ENCODE results near the gene RELA.
"Not testable (repeated sequence)": the region's sequence is repeated elsewhere in the genome, so short reads cannot be mapped to it uniquely, and the experiment has no call there.

RELA gene

GRCh38 chr11:65639228-65639597 is 23.5 kb downstream of the RELA start:
- H3K4me1 ChIP-seq (ENCODE audit: control insufficient read depth, insufficient read depth, low read length, unreplicated experiment) = peaks cover 34% of the 10 kb centered on the region
- peaks cover 10% of the 10 kb centered on the region for H3K79me2 ChIP-seq (ENCODE audit: control insufficient read depth, insufficient read depth, low read length, unreplicated experiment)
- peak overlapping the region; percentile 84; the same call in 1 of the 2 replicates for H3K4me3 ChIP-seq (ENCODE audit: low read depth, low read length)
- H3K36me3 ChIP-seq (ENCODE audit: insufficient read depth, low read length) = peaks cover 18% of the 10 kb centered on the region; the same call in 1 of the 2 replicates
- H2AFZ ChIP-seq (ENCODE audit: low read length, unreplicated experiment); H3K27me3 ChIP-seq (ENCODE audit: insufficient read depth, low read length); H3K27ac ChIP-seq (ENCODE audit: low read depth, low read length): not testable (repeated sequence)

- H3K27ac ChIP-seq (ENCODE audit: low read depth, low read length) = peak within 1 kb of the TSS; percentile 45; the same call in 1 of the 2 replicates
- H3K79me2 ChIP-seq (ENCODE audit: control insufficient read depth, insufficient read depth, low read length, unreplicated experiment) = peaks cover 10% of the 10 kb centered on the region
- no peaks in the 10 kb centered on the region for H3K27me3 ChIP-seq (ENCODE audit: insufficient read depth, low read length)
- peaks cover 27% of the 10 kb centered on the region for H3K4me1 ChIP-seq (ENCODE audit: control insufficient read depth, insufficient read depth, low read length, unreplicated experiment)
- no peak within 1 kb of the TSS for H2AFZ ChIP-seq (ENCODE audit: low read length, unreplicated experiment)
- peak within 1 kb of the TSS; percentile 84 for H3K4me3 ChIP-seq (ENCODE audit: low read depth, low read length)
- peaks cover 18% of the 10 kb centered on the region; the same call in 1 of the 2 replicates for H3K36me3 ChIP-seq (ENCODE audit: insufficient read depth, low read length)
Measured at GRCh38 chr11:65637794-65638419, 24.8 kb downstream of the RELA start, which contains the start of gene SIPA1. Gene SIPA1 (plus strand): TSS chr11:65638101. CDS start chr11:65640922, 2,821 bp downstream.

GRCh38 chr11:65637032-65637557 is 25.6 kb downstream of the RELA start:
- no peak overlapping the region for H2AFZ ChIP-seq (ENCODE audit: low read length, unreplicated experiment)
- H3K4me3 ChIP-seq (ENCODE audit: low read depth, low read length) = peak overlapping the region; percentile 84; the same call in 1 of the 2 replicates
- no peaks in the 10 kb centered on the region for H3K27me3 ChIP-seq (ENCODE audit: insufficient read depth, low read length)
- H3K27ac ChIP-seq (ENCODE audit: low read depth, low read length) = no peak overlapping the region
- H3K36me3 ChIP-seq (ENCODE audit: insufficient read depth, low read length) = peaks cover 18% of the 10 kb centered on the region; the same call in 1 of the 2 replicates
- peaks cover 10% of the 10 kb centered on the region for H3K79me2 ChIP-seq (ENCODE audit: control insufficient read depth, insufficient read depth, low read length, unreplicated experiment)
- H3K4me1 ChIP-seq (ENCODE audit: control insufficient read depth, insufficient read depth, low read length, unreplicated experiment) = peaks cover 27% of the 10 kb centered on the region

GRCh38 chr11:65636108-65637031 is 26.3 kb downstream of the RELA start:
- H3K36me3 ChIP-seq (ENCODE audit: insufficient read depth, low read length) = peaks cover 14% of the 10 kb centered on the region; the same call in 1 of the 2 replicates
- no peak overlapping the region for H2AFZ ChIP-seq (ENCODE audit: low read length, unreplicated experiment)
- peaks cover 27% of the 10 kb centered on the region for H3K4me1 ChIP-seq (ENCODE audit: control insufficient read depth, insufficient read depth, low read length, unreplicated experiment)
- no peak overlapping the region for H3K27ac ChIP-seq (ENCODE audit: low read depth, low read length)
- H3K4me3 ChIP-seq (ENCODE audit: low read depth, low read length) = no peak overlapping the region
- H3K27me3 ChIP-seq (ENCODE audit: insufficient read depth, low read length) = no peaks in the 10 kb centered on the region
- H3K79me2 ChIP-seq (ENCODE audit: control insufficient read depth, insufficient read depth, low read length, unreplicated experiment) = peaks cover 10% of the 10 kb centered on the region

- Histone ChIP-seq H3K27ac (ENCODE audit: low read depth, low read length) (no peak overlapping the region), H3K27me3 (ENCODE audit: insufficient read depth, low read length) (no peaks in the 10 kb centered on the region), H2AFZ (ENCODE audit: low read length, unreplicated experiment) (no peak overlapping the region), H3K36me3 (ENCODE audit: insufficient read depth, low read length) (peaks cover 14% of the 10 kb centered on the region; the same call in 1 of the 2 replicates), H3K4me1 (ENCODE audit: control insufficient read depth, insufficient read depth, low read length, unreplicated experiment) (peaks cover 21% of the 10 kb centered on the region), H3K79me2 (ENCODE audit: control insufficient read depth, insufficient read depth, low read length, unreplicated experiment) (peaks cover 10% of the 10 kb centered on the region), H3K4me3 (ENCODE audit: low read depth, low read length) (no peak overlapping the region)
Measured at GRCh38 chr11:65634905-65635731, 27.6 kb downstream of the RELA start.

GRCh38 chr11:65634440-65634839 is 28.3 kb downstream of the RELA start:
- H3K4me3 ChIP-seq (ENCODE audit: low read depth, low read length) = no peak overlapping the region
- no peak overlapping the region for H2AFZ ChIP-seq (ENCODE audit: low read length, unreplicated experiment)
- H3K27me3 ChIP-seq (ENCODE audit: insufficient read depth, low read length) = no peaks in the 10 kb centered on the region
- H3K27ac ChIP-seq (ENCODE audit: low read depth, low read length) = no peak overlapping the region
- peaks cover 4% of the 10 kb centered on the region for H3K79me2 ChIP-seq (ENCODE audit: control insufficient read depth, insufficient read depth, low read length, unreplicated experiment)
- H3K36me3 ChIP-seq (ENCODE audit: insufficient read depth, low read length) = peaks cover 14% of the 10 kb centered on the region; the same call in 1 of the 2 replicates
- H3K4me1 ChIP-seq (ENCODE audit: control insufficient read depth, insufficient read depth, low read length, unreplicated experiment) = peaks cover 14% of the 10 kb centered on the region

- Histone ChIP-seq H3K4me1 (ENCODE audit: control insufficient read depth, insufficient read depth, low read length, unreplicated experiment) (peaks cover 14% of the 10 kb centered on the region), H3K27ac (ENCODE audit: low read depth, low read length) (no peak overlapping the region), H3K36me3 (ENCODE audit: insufficient read depth, low read length) (peaks cover 16% of the 10 kb centered on the region; the same call in 1 of the 2 replicates)
Measured at GRCh38 chr11:65634109-65634436, 28.6 kb downstream of the RELA start.

GRCh38 chr11:65633390-65634108 is 29.2 kb downstream of the RELA start:
- Histone ChIP-seq H3K4me1 (ENCODE audit: control insufficient read depth, insufficient read depth, low read length, unreplicated experiment) (peaks cover 10% of the 10 kb centered on the region), H3K36me3 (ENCODE audit: insufficient read depth, low read length) (peaks cover 19% of the 10 kb centered on the region; the same call in 1 of the 2 replicates)

More at GRCh38 chr11:65634109-65634436, 28.6 kb downstream of the RELA start:
- no peak overlapping the region for H3K4me3 ChIP-seq (ENCODE audit: low read depth, low read length)
- H2AFZ ChIP-seq (ENCODE audit: low read length, unreplicated experiment) = no peak overlapping the region
- H3K27me3 ChIP-seq (ENCODE audit: insufficient read depth, low read length) = no peaks in the 10 kb centered on the region
- H3K79me2 ChIP-seq (ENCODE audit: control insufficient read depth, insufficient read depth, low read length, unreplicated experiment) = peaks cover 4% of the 10 kb centered on the region

GRCh38 chr11:65630215-65630614 is 32.5 kb downstream of the RELA start:
- H3K4me1 ChIP-seq (ENCODE audit: control insufficient read depth, insufficient read depth, low read length, unreplicated experiment) = no peaks in the 10 kb centered on the region
- no peak overlapping the region for H2AFZ ChIP-seq (ENCODE audit: low read length, unreplicated experiment)
- peaks cover 13% of the 10 kb centered on the region; the same call in 1 of the 2 replicates for H3K36me3 ChIP-seq (ENCODE audit: insufficient read depth, low read length)

More at GRCh38 chr11:65633390-65634108, 29.2 kb downstream of the RELA start:
- Histone ChIP-seq H3K27ac (ENCODE audit: low read depth, low read length) (no peak overlapping the region), H3K27me3 (ENCODE audit: insufficient read depth, low read length) (no peaks in the 10 kb centered on the region), H3K79me2 (ENCODE audit: control insufficient read depth, insufficient read depth, low read length, unreplicated experiment) (no peaks in the 10 kb centered on the region), H3K4me3 (ENCODE audit: low read depth, low read length) (no peak overlapping the region), H2AFZ (ENCODE audit: low read length, unreplicated experiment) (no peak overlapping the region)

More at GRCh38 chr11:65630215-65630614, 32.5 kb downstream of the RELA start:
- Histone ChIP-seq H3K27me3 (ENCODE audit: insufficient read depth, low read length) (no peaks in the 10 kb centered on the region), H3K27ac (ENCODE audit: low read depth, low read length) (no peak overlapping the region), H3K4me3 (ENCODE audit: low read depth, low read length) (no peak overlapping the region), H3K79me2 (ENCODE audit: control insufficient read depth, insufficient read depth, low read length, unreplicated experiment) (no peaks in the 10 kb centered on the region)
